Urothelium cell line (cell line): ENCODE measurements around the gene LRRC1.
A peak's percentile ranks its signal among the peaks of the same experiment; 100 is the strongest.

ENCODE experiments used
- DNase-seq: peaks from one replicate; pipeline ENCODE4 v3.0.0; 2011; ENCODE audit warnings: low spot score, mixed read lengths
- FAIRE-seq: peaks from 2 replicates; lab custom pipeline; 2011; peaks lifted over from hg19 to GRCh38; lab: Jason Lieb, UNC

LRRC1 gene

GRCh38 chr6:53813801-53814200 lies 19.0 kb downstream of the LRRC1 start:
- DNase-seq = no peak
- FAIRE-seq = no peak

- FAIRE-seq = no peak
- no peak for DNase-seq
Measured at GRCh38 chr6:53814353-53814752, 19.5 kb downstream of the LRRC1 start.

DNA sequence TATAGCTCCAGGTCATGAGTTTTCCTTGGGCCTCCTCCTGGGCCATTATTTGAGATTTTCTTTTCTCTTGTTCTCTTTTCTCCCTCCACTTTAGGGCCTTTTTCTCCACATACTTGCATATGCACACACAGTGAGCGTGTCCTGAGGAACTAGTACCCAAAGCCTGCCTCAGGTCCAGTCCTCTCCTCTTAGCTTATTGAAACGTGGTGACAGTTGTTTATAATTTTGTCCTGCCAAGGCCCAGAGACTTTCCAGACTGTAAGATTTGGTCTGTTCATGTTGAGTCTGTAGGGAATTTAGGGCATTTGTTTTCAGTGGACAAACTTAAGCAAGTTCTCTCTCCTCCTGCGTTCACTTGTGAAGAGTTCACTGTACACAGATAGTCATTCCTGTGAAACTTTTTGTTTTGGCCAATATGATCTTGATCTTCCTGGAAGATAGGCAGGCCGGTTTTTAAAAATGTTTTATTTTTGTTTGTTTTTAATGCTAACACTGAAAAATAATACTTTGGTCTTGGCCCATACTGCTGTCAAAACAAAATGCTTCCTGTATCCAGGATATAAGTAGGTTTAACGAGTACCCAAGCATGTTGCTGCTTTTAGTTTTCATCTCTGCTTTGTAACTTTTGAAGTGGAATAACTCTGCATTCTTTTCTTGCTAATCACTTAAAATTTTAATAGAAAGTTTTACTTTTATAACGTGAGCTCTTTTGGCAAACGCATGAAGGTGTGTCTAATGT lies 20.7 kb downstream of the LRRC1 start:
- DNase-seq (no peak), FAIRE-seq (no peak)

GRCh38 chr6:53818858-53819609 lies 24.2 kb downstream of the LRRC1 start:
- DNase-seq (no peak), FAIRE-seq (no peak)

DNA sequence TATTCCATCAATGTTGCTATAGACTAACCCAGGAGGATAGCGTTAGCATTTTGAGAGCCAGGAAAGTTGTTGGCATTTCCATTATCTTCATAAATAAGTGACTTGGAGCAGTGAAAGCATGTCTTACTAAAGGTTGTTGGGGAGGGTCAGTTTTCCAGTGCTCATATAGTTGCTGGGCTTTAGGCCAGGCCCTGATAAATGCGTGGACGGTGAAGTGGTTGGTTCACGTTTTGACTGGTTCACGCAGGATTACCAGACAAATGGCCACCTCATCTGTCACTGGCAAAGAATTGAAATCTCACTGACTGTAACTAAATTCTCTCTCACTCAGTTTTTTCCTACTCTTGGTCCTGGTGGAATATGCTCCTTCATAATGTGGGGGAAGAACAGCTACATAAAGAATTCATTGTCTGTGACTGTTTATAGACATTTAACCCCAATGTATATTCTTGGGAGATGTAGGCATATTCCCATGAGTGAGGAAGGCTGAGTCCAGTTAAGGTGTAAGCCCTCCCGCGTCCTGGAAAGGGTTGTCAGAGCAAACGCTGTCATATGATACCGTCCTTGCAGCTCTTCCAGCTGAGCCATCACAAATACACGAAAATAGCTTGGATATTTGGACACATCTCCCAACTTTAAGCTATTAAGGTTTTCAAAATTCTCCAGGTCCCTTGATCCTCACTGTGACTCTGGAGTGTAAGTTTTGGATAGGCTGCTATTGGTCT lies 27.8 kb downstream of the LRRC1 start:
- FAIRE-seq (peak; percentile 23), DNase-seq (no peak)

GRCh38 chr6:53824714-53825113 lies 29.9 kb downstream of the LRRC1 start:
- no peak for FAIRE-seq

GRCh38 chr6:53825532-53826321 lies 30.9 kb downstream of the LRRC1 start:
- DNase-seq = no peak
- FAIRE-seq = no peak

More at GRCh38 chr6:53824714-53825113, 29.9 kb downstream of the LRRC1 start:
- DNase-seq = no peak

DNA sequence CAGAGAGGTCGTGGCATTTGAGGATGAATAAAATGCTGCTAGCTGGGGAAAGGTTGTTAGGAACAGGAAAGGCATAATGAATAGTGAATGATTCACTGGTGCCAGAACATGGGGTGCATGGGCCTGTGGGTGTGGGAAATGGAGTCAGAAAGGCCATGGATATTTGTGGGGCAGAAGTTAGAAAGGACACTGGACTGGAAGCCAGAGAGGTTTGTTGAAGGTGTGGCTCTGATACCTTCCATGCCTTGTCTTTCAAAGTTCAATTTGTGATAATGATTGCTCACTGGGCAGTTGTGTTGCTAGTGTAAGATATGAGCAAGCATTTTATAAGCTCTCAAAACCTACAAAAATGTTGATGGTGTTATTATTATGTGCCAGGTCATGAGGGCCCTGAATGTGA lies 32.7 kb downstream of the LRRC1 start:
- DNase-seq (no peak), FAIRE-seq (no peak)

DNA sequence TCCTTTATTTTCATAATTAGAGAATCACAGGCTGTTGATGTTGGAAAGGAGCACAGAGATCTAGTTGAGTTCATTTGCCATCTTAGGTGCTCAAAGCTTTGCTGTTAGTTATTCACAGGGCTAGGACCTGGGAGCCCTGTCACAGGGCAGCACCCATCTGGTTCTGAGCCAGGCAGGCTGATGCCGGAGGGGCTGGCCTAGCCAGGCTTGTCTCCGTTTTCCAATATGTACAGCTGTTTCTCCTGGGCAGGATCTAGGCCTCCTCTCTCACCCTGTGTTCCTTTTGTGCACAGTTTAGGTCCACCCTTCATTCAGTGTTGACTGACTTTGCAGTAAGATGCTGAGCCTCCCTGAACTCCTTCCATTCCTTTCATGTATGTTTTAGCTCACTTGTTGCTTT lies 33.4 kb downstream of the LRRC1 start:
- FAIRE-seq = no peak
- DNase-seq = no peak

DNA sequence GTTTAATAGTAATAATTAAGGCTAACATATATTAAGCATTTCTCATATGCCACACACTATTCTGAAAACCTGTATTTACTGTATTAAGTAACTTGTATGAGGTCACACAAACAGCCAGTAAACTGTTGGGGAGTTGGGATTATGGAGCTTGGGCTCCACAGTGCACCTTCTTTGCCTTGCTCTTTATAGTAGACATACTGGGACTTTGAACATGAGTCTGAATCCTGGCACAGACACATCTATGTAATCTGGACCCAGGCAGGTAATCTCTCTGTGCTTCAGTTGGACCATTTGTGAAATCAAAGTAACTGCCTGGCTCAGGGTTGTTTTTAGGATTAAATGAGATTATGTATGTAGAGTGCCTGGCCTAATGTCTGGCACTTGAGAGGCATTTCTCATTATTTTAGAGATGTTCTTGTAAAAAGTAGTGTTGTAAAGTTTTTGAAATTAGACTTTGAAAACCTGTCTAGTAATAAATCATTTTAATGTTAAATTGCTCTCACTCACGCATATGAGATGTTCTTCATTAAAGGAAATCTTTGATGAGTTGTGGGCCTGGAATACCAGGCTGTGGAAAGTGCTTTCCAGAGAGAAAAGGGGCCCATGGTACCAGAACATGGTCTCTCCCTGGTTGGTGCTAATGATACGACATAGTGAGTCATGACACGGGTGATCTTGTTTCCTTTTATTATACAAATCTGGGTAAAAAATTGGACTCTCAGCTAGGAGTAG lies 34.3 kb downstream of the LRRC1 start:
- peak; percentile 52 for FAIRE-seq
- no peak for DNase-seq

DNA sequence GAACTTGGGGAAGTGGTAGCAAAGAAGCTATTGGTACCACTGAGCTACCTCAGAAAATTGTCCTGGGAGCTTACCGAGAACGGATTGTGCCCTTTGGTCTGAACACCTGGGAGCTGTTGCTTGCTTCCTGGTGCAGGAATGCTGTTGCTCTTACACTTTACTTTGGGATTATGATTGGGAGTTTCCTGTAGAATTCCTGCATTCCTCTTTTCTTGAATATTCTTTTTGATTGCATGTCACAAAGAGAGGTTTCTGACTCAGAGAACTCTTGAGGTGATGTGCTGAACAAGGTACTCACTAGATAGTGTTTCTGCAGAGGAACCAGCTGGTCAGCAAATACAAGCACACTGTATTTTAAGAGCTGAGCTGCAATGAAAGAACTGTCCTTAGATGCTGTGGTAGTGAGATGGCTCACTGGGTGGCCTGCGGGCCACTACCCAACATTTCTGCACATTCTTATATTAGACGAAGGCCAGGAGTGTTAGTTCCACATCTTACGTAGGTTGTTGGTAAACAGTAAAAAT lies 35.0 kb downstream of the LRRC1 start:
- FAIRE-seq (no peak), DNase-seq (no peak)

DNA sequence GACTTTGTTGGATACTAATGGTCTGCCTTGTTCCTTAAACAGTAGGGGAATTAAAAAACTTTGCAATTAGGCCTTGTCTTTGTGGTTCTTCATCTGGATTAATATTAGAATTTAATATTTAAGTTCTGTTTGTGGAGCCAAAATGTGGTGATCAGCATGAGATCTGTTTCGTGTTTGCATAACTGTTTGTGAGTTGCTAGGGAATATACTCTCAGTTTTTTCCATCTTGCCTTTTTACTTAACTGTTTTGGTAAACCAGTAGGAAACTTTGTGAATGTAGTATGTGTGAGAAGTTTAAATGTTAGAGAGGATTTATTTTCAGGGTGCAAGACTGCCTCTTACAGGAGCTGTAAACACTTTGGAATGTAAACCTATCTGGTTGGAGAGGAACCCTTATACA lies 35.6 kb downstream of the LRRC1 start:
- DNase-seq = no peak
- FAIRE-seq = no peak

DNA sequence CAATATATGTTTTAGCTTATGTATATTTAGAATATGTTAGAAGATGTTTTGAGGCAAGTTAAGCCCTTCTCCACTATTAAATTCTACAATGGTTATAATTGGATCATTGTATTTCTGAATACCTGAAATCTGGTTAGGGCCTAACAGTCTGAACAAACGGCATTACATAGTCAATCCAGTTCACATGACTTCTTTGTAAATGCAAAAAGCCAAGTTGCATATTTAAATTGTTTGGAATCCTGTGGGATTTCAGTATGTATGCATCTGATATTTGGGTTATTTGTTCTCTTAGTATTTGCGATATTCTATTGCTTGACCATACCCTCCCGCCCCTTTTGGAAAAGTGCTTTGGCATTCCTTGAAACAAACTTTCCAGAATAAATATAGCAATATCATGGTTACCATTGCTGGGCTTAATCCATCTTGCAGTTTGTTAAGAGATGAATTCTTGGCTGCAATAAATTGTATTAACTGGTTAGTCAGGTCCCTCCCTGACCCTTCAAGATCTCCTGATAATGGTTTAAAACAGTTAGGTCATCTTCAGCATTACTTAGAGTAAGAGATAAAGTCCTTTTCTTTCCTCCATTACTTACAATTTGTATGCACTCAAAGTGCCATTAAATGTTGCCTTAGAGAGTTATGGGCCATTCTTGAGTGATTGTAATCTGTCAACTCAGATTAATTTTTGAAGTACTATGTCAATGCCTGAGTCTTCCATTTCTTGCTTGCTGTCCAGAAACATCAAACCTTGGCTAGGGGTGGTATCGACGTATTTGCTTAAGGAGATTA lies 36.5 kb downstream of the LRRC1 start:
- FAIRE-seq = no peak
- DNase-seq = no peak

- DNase-seq = no peak
- no peak for FAIRE-seq
Measured at GRCh38 chr6:53831936-53832660, 37.3 kb downstream of the LRRC1 start.

GRCh38 chr6:53833155-53833554 lies 38.4 kb downstream of the LRRC1 start:
- FAIRE-seq = no peak
- DNase-seq = no peak

- FAIRE-seq = no peak
- no peak for DNase-seq
Measured at GRCh38 chr6:53834132-53834531, 39.3 kb downstream of the LRRC1 start.

- FAIRE-seq = peak; percentile 23
Measured at GRCh38 chr6:53837865-53838769, 43.3 kb downstream of the LRRC1 start.

GRCh38 chr6:53840027-53840426 lies 45.2 kb downstream of the LRRC1 start:
- no peak for FAIRE-seq

More at GRCh38 chr6:53837865-53838769, 43.3 kb downstream of the LRRC1 start:
- no peak for DNase-seq

More at GRCh38 chr6:53840027-53840426, 45.2 kb downstream of the LRRC1 start:
- DNase-seq = no peak
